Measurements from ENCODE around the gene OS9.

- TF ChIP-seq, protein P1, sequence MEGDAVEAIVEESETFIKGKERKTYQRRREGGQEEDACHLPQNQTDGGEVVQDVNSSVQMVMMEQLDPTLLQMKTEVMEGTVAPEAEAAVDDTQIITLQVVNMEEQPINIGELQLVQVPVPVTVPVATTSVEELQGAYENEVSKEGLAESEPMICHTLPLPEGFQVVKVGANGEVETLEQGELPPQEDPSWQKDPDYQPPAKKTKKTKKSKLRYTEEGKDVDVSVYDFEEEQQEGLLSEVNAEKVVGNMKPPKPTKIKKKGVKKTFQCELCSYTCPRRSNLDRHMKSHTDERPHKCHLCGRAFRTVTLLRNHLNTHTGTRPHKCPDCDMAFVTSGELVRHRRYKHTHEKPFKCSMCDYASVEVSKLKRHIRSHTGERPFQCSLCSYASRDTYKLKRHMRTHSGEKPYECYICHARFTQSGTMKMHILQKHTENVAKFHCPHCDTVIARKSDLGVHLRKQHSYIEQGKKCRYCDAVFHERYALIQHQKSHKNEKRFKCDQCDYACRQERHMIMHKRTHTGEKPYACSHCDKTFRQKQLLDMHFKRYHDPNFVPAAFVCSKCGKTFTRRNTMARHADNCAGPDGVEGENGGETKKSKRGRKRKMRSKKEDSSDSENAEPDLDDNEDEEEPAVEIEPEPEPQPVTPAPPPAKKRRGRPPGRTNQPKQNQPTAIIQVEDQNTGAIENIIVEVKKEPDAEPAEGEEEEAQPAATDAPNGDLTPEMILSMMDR (conservative IDR thresholded peaks at IDR 0.05; ENCODE audit: low read length), result no peak
- no peak for TF ChIP-seq EZH2phosphoT487 (IDR thresholded peaks at IDR 0.05; ENCODE audit: borderline replicate concordance, low read depth, low read length)
Measured at GRCh38 chr12:57760347-57760982, 66.5 kb downstream of the OS9 start.

All from OCI-LY7 (cell line).